Stimulated activated CD4-positive, alpha-beta T cell treated with anti-CD3 and anti-CD28 coated beads, Interleukin-2, amount 100 ng/mL, for 48 hours (primary cell): ENCODE data around the gene SFXN5.

Experiments used
- DNase-seq, 2 donors: peaks; one replicate each; pipeline ENCODE4 v3.0.0-alpha.2; 2020

The SFXN5 gene

DNA sequence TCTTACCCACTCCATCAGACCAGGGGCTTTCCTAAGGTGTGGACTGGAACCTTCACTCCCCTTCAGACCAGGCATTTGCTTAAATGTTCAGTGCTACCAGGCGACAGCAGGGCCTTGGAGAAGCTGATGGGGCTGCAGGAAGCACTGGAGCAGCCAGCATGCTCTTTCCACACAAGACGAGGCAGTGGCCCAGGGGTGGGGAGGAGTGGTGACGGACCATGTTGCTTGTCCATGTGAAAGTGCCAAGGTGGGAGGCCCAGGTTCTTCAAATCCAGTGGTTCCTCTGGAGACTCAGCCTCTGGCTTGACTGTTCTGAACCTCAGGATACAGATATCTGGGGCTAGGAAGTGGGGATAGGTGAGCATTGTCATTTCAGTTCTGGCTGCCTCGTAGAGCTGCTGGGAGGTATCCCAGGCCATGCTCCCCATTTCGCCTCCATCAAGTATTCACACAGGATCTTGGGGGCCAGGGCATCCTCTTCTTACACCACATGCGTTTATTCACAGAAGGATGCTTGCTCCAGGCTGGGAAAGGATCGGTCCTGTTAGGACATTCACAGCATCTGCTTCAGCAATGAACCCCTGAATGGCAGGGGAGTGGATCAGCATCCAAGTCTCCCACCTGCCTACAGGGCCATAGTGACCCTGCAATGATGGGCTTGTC is 62.2 kb downstream of the SFXN5 start:
- no peak for DNase-seq

GRCh38 chr2:73008766-73009135 is 62.8 kb downstream of the SFXN5 start:
- DNase-seq = no peak

DNA sequence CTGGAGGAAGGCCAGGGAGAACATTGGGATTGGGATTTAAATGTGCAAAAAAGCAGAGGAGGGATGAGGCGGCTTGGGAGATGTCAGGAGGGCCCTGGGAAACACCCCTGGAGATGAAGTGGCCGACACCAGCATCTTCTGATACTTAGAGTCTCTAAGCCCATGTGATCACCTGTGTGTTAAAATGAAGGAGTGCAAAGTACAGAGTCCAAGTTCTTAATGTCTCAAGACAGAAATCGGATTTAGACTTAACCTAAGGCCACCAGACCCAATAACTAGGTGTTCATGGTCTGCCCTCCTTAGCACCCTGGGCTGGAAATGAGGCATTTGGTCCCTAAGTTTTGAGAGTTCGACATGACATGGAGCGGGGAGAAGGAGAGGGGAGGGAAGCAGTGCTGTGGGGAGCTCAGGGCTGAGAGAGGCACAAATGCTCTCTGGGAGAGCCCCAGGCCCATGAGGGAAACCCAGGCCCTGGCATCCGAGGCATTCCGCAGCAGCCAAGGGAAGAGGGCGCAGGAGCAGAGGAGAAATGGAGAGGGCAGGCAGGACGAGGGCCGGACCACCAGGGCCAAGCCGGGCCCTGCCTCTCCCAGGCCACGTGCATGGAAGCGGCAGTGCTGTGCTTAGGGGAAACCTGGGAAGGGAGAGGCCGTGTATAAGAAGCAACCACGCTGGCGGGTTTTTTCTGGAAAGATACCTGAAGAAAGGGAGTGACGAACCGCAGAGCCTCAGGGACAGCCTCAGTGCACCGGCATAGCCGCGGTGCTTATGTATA is 63.3 kb downstream of the SFXN5 start:
- no peak for DNase-seq

GRCh38 chr2:73006969-73007710 is 64.4 kb downstream of the SFXN5 start:
- no peak for DNase-seq

DNA sequence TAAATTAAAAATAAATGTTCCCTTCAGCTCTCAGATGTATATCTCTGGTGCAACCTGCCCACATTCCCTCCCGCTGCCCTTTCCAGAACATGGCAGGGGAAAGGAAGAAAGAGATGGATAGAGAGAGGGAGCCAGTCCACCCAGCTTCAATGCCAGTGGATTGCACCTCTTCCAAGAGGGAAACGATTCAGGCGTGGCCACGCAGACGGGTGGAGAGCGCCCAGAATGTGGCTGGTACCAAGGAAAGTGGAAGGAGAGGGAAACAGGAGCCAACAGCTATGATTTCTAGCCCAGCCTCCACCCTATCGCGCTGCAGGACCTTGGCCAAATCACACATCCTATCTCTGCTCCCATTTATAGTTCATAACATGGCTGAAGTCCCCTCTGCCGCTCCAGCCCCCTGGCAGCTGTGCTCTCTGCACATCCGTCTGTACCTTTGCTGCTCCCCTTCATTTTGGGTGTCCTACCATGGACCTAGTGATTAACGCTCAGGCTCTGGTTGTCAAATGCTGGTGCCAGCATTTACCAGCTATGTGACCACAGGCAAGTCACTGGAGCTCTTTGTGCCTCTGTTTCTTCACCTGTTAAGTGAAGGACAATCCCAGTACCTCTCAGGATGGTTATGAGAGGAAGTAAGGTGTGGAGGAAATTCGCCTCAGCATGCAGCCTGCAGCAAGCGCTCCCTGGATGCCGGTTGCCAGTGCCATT is 66.5 kb downstream of the SFXN5 start:
- no peak for DNase-seq

- DNase-seq = no peak
These were observed 67.0 kb downstream of the SFXN5 start for GRCh38 chr2:73004466-73004865.

GRCh38 chr2:73003027-73003426 is 68.5 kb downstream of the SFXN5 start:
- DNase-seq = no peak

- no peak for DNase-seq
These were observed 70.5 kb downstream of the SFXN5 start for GRCh38 chr2:73000808-73001570.

DNA sequence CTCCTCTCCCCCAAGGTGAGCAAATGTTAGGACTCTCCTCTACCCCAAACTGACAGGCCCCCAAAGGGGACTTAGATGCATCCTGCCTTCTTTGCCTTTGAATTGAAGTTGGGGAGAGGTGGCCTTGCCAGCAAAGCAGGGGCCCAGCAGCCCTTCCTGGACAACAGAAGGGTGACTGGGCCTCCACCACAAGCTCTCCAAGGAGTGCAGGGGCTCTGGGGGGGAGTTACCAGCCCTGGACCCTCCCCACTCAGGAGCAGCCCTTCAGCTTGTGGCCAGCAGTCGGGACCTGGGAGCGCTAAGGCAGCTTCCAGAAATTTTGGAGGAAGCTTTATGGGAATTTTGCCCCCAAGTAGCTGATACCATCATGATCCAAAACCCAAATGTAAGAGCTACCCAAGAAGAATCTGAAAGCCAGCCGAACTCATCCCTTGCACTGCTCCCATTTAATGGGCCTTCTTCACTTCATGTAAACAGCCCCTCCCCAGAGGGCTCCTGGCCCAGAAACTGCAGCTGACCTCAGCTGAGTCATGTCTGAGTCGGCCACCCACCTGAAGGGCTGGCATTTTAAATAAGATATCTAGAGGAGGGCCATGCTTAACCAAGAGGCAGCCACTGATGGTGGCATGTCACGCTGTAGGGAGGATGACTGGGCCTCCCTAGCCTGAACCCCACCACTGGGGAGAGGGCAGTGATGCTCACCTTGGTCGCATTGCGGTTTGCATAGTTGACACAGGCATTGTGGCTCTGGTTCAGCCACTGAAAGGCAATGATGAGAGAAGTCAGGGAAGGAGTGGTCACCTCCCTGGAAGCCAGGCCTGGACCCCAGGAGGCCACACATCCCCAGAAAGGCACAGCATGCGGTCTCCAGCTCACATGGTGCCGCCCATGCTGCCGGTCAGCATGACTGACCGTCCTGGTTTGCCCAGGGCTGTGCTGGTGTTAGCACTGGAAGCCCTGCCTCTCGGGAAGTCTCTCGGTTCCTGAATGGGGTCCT is 71.5 kb downstream of the SFXN5 start:
- no peak for DNase-seq

DNA sequence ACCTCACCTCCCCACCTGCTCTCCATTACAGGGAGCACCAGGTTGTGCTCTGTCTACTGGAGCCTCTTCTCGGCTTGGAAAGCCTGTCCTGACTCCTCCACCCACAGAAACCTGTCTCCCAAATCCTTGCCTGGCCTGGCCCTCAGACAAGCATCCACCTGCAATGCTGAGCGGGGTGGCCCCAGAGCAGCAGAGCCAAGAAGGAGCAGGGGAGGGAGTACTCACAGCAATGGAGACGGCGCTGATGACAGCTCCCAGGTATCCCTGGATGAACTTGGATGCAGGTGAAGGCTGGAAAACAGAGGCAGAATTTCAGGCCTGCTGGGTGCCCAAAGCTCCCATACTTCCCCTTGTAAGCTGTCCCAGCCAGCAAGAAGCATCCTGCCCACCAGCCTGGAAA is 72.8 kb downstream of the SFXN5 start:
- no peak for DNase-seq

DNA sequence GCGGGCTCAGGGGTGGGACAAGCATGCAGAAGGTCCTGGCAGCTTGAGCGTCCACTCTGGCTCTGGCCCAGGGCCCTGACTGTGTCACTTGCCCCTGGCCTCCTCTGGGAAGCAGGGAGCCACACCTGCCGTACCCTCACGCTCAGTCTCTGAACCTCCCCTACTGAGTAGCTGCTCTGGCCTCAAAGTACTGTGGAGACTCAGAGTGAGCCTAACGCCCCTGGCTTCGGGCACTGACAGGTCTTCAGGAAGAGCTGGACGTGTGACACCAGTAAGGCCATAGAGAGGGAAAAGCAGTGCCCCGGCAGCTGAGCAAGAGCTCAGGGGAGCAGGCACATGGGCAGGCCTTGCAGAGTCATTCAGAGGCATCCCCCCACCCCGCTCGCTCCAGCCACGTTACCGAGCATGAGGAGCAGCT is 73.3 kb downstream of the SFXN5 start:
- no peak for DNase-seq

GRCh38 chr2:72996117-72996502 is 75.4 kb downstream of the SFXN5 start:
- no peak for DNase-seq

GRCh38 chr2:72995430-72996116 is 75.9 kb downstream of the SFXN5 start:
- no peak for DNase-seq

- DNase-seq = no peak
These were observed 76.5 kb downstream of the SFXN5 start for GRCh38 chr2:72994991-72995380.

DNA sequence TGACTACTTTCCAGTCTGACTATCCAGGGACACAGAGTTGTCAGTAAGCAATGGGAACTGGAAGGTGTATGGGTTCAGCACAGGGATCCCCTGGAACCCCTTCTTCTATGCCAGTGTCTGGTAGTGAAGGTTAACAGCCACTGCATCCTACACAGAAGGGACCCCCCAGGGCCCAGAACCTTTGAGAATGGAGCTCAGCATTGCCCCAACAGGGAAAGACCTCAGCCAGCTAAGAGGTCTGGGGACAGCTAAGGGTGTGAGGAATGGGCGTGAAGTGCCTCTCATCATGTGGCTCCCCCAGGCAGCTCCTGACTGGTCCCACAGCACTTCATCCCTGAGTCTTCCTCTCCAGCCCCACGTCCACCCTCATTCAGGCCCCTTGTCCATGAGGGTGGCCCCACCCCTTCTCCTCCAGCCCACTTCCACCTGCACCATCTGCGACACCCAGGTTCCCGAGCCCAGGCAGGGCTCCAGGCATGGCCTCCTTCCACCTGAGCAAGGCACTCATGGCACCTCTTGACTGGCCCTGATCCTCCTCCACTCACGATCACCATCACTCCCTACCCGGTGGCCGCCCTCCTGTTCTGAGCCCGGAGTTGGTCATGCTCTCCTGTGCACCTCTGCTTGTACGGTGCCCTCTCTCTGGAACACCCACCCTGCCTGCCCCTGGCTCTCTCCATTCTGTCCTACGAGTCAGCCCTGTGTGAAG is 77.1 kb downstream of the SFXN5 start:
- no peak for DNase-seq

- DNase-seq = no peak
These were observed 77.6 kb downstream of the SFXN5 start for GRCh38 chr2:72993933-72994280.

- DNase-seq = peak; percentile 47 to 50
These were observed 78.2 kb downstream of the SFXN5 start for GRCh38 chr2:72993147-72993932.

- no peak for DNase-seq
These were observed 78.8 kb downstream of the SFXN5 start for GRCh38 chr2:72992734-72993102.
